ENCODE measurements around the gene CARMIL3. TPM values are rescaled to one million over a fixed set of nuclear protein-coding genes. Genes with fewer than 3 reads are reported as not detected.

Gene CARMIL3
- total RNA-seq, 2 experiments from 2014 or later, result 0.63 to 0.83 TPM

GRCh38 chr14:24071836-24072430, 20.1 kb downstream of the CARMIL3 start:
- H3K36me3 Mint-ChIP-seq (ENCODE audit: low read depth), result no peaks in the 10 kb centered on the region
- H3K27ac Mint-ChIP-seq, result no peak overlapping the region
- H3K4me1 Mint-ChIP-seq (ENCODE audit: low read depth), result peaks cover 11% of the 10 kb centered on the region
- H3K27me3 Mint-ChIP-seq, result no peaks in the 10 kb centered on the region
- ATAC-seq (no peak), DNase-seq (no peak)
- no peak for TF ChIP-seq CTCF (IDR thresholded peaks at IDR 0.05)
- no peak overlapping the region for H3K4me3 Mint-ChIP-seq
- intact Hi-C loops (cut with micrococcal nuclease), result no loop called here
- POLR2A ChIA-PET, result interaction anchor here (1.3 to 2.1 kb wide), 3 partner anchors 9 to 11 kb away, joined by 3 to 8 read pairs (median 3); no protein-coding TSS in a partner anchor
- CTCF ChIA-PET, result interaction anchor here (0.8 to 5.1 kb wide), 5 partner anchors 13 to 37 kb away, joined by 3 to 31 read pairs (median 11); no protein-coding TSS in a partner anchor
- H3K9me3 Mint-ChIP-seq, result no peaks in the 10 kb centered on the region

GRCh38 chr14:24072436-24072835, 20.6 kb downstream of the CARMIL3 start:
- POLR2A ChIA-PET, result interaction anchor here (1.3 to 2.1 kb wide), 2 partner anchors 8 to 12 kb away, joined by 3 to 8 read pairs; no protein-coding TSS in a partner anchor
- CTCF ChIA-PET, result interaction anchor here (0.8 to 5.1 kb wide), 3 partner anchors 12 to 36 kb away, joined by 3 to 31 read pairs (median 3); no protein-coding TSS in a partner anchor
- Mint-ChIP-seq H3K4me1 (ENCODE audit: low read depth) (peaks cover 11% of the 10 kb centered on the region), H3K36me3 (ENCODE audit: low read depth) (no peaks in the 10 kb centered on the region), H3K4me3 (no peak overlapping the region), H3K9me3 (no peaks in the 10 kb centered on the region), H3K27ac (no peak overlapping the region), H3K27me3 (no peaks in the 10 kb centered on the region)
- DNase-seq (no peak), ATAC-seq (no peak)
- intact Hi-C loops (cut with micrococcal nuclease), result no loop called here
- no peak for TF ChIP-seq CTCF (IDR thresholded peaks at IDR 0.05)

- TF ChIP-seq CTCF (IDR thresholded peaks at IDR 0.05), result no peak
- ChIA-PET CTCF (interaction anchor here (1.2 to 5.1 kb wide), 4 partner anchors 11 to 18 kb away, joined by 3 to 31 read pairs (median 12); no protein-coding TSS in a partner anchor), POLR2A (interaction anchor here (0.9 to 2.1 kb wide), 3 partner anchors 8 to 22 kb away, joined by 3 to 8 read pairs (median 4); no protein-coding TSS in a partner anchor)
- no peaks in the 10 kb centered on the region for H3K27me3 Mint-ChIP-seq
- no peak for ATAC-seq
- DNase-seq, result no peak
- H3K4me3 Mint-ChIP-seq, result no peak overlapping the region
- H3K27ac Mint-ChIP-seq, result no peak overlapping the region
- H3K4me1 Mint-ChIP-seq (ENCODE audit: low read depth), result peaks cover 11% of the 10 kb centered on the region
- H3K9me3 Mint-ChIP-seq, result no peaks in the 10 kb centered on the region
- intact Hi-C loops (cut with micrococcal nuclease), result no loop called here
- no peaks in the 10 kb centered on the region for H3K36me3 Mint-ChIP-seq (ENCODE audit: low read depth)
Observed at GRCh38 chr14:24072881-24073877, 21.4 kb downstream of the CARMIL3 start.

GRCh38 chr14:24074625-24075484, 23.0 kb downstream of the CARMIL3 start:
- Mint-ChIP-seq H3K27ac (peak overlapping the region; percentile 55), H3K27me3 (no peaks in the 10 kb centered on the region), H3K4me3 (no peak overlapping the region), H3K9me3 (no peaks in the 10 kb centered on the region), H3K4me1 (ENCODE audit: low read depth) (peaks cover 12% of the 10 kb centered on the region), H3K36me3 (ENCODE audit: low read depth) (no peaks in the 10 kb centered on the region)
- ATAC-seq, result no peak
- no peak for DNase-seq
- no peak for TF ChIP-seq CTCF (IDR thresholded peaks at IDR 0.05)
- ChIA-PET CTCF (interaction anchor here (0.9 to 3.0 kb wide), 6 partner anchors 15 to 36 kb away, joined by 3 to 12 read pairs (median 6); no protein-coding TSS in a partner anchor), POLR2A (interaction anchor here (0.9 to 2.0 kb wide), 3 partner anchors 9 to 20 kb away, joined by 3 to 5 read pairs (median 3); no protein-coding TSS in a partner anchor)
- intact Hi-C loops (cut with micrococcal nuclease), result no loop called here
